DMS153 treated with DMSO at 0.1 percent for 48 hours (cell line): ENCODE measurements around the gene TMC2.
"Not testable (repeated sequence)": the region's sequence is repeated elsewhere in the genome, so short reads cannot be mapped to it uniquely, and the experiment has no call there.

Source experiments
- DNase-seq: peaks from one replicate; lab custom pipeline; 2025; ENCODE audit not compliant: unreplicated experiment; lab: John Stamatoyannopoulos, UW

The TMC2 gene

GRCh38 chr20:2657674-2658073 lies 121.3 kb downstream of the TMC2 start:
- no peak for DNase-seq

DNA sequence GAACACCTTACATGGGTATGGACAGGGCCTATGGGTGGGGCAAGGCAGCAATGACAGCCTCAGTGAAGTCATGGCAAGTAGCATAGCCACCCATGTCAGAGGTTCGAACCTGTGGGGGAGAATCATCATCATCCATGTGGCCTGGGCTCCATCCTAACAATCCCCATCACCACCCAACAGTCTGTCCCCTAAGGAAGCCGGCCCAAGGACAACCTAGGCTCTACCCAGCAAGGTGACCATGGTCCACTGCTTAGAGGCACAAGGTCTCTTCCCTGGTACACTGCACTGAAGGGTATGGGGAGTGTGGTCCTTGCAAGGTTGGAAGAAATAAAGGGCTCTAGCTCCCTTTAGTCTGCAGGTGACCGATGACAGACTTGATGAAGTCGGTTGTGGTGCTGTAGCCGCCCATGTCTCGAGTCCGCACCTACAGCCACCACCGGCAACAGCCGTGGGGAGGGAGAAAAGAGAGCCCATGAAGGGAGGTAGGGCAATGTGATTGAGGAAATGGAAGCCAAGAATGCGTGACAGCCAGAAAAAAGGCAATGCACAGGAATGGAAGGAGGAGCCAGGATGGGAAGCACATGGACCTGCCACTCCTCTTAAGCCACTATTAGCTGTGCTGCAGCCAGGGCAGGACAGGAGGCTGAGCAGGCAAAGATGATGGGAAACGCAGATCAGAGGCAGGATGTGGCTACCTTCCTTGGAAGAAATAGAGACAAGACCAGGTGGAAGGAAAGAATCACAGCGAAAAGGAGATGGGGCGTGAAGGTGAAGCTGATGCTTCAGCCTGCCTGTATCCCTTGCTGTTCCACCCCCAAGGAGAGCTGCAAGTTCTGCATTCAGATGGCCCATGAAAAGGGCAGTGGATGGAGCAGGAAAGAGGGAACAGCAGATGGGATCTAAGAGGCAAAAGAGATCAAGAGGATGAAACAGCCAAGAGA lies 122.3 kb downstream of the TMC2 start:
- DNase-seq: no peak

DNA sequence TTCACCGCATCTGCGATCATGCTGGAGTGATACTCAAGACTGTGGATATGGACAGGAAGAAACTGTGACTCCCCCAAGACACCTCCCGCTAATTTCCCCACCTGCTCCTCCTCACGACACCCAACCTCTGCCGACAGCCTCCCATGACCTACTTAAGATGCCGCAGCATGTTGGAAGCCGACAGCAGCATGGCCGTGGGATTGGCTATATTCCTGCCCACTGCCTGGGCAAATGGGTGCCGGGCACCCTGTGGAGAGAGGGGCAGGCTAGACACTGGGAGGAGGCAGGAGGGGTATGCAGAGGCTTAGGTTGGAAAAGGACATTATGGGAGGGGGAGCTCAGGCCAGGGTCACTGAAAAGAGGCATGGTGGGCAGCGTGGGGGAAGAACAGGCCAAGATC lies 123.2 kb downstream of the TMC2 start:
- no peak for DNase-seq

DNA sequence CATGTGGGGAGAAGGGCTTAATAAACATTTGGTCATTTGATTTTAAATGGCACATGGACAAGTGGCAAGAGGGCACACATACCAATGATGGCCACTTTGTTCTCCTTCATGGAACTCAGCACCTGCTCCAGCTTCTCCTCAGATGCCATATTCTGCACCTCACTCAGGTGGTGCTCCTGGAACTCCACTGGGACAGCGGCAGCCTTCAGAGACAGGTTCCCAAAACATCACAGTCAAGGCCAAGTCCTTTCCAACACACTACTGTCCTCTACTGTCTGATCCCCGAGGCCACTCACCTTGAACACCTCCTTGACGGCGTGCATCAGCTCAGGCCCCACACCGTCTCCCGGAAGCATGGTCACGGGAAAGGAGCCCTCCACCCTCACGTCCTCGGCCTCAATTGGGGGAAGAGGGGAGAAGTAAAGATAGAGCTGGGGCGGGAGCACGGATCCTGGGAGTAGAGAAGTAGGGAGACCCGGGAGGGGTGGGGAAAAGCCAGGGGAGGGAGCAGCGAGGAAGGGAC lies 127.1 kb downstream of the TMC2 start:
- no peak for DNase-seq

DNA sequence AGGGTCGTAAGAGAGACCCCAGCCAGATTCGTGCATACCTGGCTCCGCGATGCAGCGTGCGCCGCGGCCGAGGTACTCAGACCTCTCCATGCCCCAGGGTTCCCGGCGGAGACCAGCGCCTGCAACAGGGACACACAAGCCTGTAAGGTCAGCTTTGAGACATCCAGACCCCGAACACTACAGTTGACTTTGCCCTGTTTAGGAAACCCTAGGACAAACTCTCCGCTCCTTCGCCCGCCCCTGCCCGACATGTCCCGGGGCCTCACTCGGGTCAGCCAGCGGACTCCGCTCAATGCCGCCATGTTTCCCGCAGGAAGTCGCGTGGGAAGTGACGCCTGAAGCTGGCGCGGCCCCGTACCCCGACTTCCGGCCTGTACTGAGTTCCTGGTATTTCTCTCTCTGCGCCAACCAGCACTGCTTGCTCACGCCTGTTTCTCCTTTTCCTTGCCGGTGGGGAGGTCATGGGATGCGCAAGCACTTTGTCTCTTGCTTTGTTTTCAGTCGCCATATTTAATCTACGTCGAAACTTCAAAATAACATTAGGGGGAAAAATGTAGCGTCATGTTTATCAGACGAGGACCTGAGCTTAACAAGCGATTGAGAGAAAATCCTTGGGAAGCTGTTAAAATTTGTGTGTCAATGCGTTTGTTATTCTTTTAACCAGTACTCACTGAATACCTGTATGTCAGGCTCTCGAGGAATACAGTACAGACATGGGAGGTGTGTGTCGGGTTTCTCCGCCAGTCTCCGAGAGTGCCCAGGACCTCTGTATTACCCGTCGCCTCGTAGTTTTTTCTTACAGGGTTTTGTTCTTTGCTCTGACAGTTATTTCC lies 127.7 kb downstream of the TMC2 start, which contains the start of gene IDH3B:
IDH3B (minus strand) TSS at position 330 of the 833 bp plus-strand sequence; CDS start at position 302, 28 bp downstream.
- DNase-seq: peak; percentile 71

DNA sequence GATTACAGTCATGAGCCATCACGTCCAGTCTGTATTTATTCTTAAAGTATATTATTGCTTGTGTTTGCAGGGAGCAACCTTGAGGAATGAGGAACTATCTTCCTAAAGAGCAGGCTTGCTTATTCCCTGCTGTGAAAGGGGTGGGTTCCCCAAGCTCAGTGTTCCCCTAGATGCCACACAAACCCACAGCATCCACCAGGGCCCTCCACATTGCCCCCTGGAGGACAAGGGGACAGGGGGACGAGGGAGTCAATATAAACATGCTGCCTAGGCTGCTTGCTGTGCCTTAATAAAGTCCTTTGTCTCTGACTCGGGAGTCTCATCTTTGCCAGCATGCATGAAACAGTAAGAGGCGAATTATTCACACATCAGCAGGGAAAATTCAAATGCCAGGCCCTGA lies 135.6 kb downstream of the TMC2 start:
- DNase-seq: no peak

DNA sequence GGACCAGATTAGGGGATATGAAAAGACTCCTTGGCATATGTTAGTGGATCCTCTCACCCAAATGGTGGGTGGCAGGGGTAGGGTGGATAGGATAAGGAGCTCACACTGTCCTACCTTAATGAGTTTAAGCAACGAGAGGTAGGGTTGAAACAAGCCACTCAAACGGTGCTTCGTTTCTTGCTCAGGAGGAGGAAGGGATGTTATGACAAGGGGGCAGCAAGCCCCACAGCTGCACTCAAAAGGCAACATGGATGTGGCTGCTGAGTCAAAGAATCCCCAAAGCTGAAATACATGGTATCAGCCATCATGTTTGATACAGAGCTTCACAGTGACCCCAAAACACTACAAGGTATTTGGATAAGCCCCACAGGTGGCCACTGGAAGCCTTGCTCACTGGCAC lies 136.1 kb downstream of the TMC2 start:
- no peak for DNase-seq

DNA sequence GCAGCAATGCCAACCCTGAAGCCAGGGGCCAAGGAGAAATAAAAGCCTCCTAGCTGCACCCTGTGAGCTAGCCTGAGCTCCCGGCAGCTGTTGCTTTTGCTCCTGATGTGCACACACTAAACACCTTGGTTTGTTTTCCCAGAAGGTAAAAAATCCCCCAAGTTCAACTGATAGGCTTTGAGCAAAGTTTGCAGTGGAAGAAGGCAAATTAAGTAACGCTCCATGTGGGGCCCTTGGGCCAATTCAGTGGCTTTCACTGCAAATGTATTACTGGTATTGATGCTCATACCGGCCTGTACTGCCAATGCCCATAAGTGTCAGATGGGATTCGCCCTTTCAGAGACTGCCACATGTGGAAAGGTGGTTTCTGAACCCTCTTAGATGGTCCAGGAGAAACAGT lies 137.1 kb downstream of the TMC2 start:
- DNase-seq: no peak

- no peak for DNase-seq
Measured at GRCh38 chr20:2680046-2680445, 143.7 kb downstream of the TMC2 start.

DNA sequence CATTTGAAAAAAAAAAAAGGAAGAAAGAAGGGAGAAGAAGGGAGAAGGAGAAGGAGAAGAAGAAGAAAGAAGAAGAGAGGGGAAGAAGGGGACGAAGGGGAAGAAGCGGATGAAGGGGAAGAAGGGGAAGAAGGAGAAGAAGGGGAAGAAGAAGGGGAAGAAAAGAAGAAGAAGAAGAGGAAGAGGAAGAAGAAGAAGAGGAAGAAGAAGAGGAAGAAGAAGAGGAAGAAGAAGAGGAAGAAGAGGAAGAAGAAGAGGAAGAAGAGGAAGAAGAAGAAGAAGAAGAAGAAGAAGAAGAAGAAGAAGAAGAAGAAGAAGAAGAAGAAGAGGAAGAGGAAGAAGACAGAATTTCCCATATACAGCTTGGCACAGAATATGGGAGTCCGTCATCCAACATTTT lies 145.7 kb downstream of the TMC2 start:
- not testable (repeated sequence) for DNase-seq

- not testable (repeated sequence) for DNase-seq
Measured at GRCh38 chr20:2684817-2685216, 148.4 kb downstream of the TMC2 start.

DNA sequence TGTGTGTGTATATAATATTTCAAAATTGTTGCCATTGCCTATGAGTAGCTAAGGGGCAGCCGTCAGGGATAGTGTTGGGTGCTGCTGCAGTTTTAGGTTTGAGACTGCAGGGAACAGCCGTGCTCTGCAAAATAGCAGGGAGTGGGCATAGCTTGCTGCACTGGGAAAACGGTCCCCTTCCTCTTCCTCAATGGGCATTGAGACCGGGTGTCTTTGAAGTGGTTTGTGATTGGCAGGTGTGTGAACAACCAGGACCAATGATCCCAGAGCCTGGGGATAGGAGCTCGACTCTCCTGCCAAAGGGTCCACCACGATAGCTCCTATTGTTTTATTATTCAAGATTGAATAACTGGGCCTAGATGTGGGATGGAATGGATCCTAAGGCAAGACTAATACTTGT lies 151.1 kb downstream of the TMC2 start:
- no peak for DNase-seq

- DNase-seq: no peak
Measured at GRCh38 chr20:2688041-2688591, 151.7 kb downstream of the TMC2 start.

DNA sequence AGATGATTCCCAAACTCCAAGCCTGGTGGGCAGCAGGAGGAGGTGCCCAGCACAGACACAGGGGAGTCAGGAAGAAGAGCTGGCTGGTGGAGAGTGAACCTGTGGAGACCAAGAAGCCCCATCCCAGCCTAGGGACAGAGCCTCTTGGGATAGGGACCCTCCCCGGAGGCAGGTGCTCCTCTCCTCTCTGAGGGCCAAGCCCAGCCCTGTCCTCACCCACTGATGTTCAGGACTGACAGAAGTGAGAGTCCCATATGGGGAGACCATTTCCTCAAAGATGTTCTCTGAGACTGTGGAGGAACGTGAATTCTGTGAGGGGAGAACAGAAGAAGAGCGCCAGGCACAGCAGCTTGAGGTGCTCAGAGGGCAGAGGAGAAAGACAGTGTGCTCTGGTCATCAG lies 153.8 kb downstream of the TMC2 start:
- no peak for DNase-seq

DNA sequence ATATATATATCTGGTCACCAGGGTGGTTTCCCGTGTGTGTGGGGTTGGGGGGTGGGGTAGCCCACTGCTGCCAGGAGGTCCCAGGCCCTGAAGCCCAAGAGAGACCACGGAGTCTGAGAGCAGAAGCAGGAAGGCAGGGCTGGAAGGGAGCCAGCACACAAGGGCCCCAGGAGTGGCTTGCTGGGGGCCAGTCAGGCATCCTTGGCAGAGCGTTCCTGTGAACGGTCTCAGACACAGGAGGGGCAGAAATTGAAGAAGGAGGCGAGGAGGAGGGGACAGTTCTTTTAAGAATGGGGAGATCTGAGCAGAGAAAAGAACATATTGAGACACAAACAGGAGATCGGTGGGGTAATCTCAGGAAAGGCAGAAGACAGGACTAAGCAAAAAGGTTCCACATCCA lies 154.3 kb downstream of the TMC2 start:
- DNase-seq: no peak

- no peak for DNase-seq
Measured at GRCh38 chr20:2691127-2691526, 154.8 kb downstream of the TMC2 start.
